ENCODE measurements around the gene FANCI.

The FANCI gene

GRCh38 chr15:89278307-89278706, 34.5 kb downstream of the FANCI start:
- Histone ChIP-seq H3K79me2 (ENCODE audit: low read length) (no peaks in the 10 kb centered on the region), H3K9me3 (ENCODE audit: insufficient read depth, low read length) (no peaks in the 10 kb centered on the region), H4K20me1 (ENCODE audit: insufficient read depth, low read length) (no peaks in the 10 kb centered on the region), H3K9ac (ENCODE audit: low read length) (no peak overlapping the region), H3K4me3 (ENCODE audit: low read length) (no peak overlapping the region), H3K4me1 (ENCODE audit: low read length) (no peaks in the 10 kb centered on the region), H2AFZ (ENCODE audit: low read depth, low read length) (no peak overlapping the region), H3K4me2 (ENCODE audit: low read length) (no peak overlapping the region), H3K27ac (ENCODE audit: low read length) (no peak overlapping the region), H3K36me3 (replicated peaks; ENCODE audit: low read depth, low read length) (peaks cover 64% of the 10 kb centered on the region), H3K27me3 (ENCODE audit: low read depth, low read length) (no peaks in the 10 kb centered on the region)
- no peak for TF ChIP-seq CTCF (IDR thresholded peaks at IDR 0.05; ENCODE audit: low read depth, low read length)
- no peak for TF ChIP-seq EZH2phosphoT487 (IDR thresholded peaks at IDR 0.05; ENCODE audit: low read depth)

GRCh38 chr15:89282631-89283030, 38.9 kb downstream of the FANCI start:
- no peaks in the 10 kb centered on the region for H3K79me2 ChIP-seq (ENCODE audit: low read length)
- H4K20me1 ChIP-seq (ENCODE audit: insufficient read depth, low read length), result no peaks in the 10 kb centered on the region
- no peak overlapping the region for H3K4me3 ChIP-seq (ENCODE audit: low read length)
- H3K9ac ChIP-seq (ENCODE audit: low read length), result no peak overlapping the region
- H3K27ac ChIP-seq (ENCODE audit: low read length), result no peak overlapping the region
- no peaks in the 10 kb centered on the region for H3K4me1 ChIP-seq (ENCODE audit: low read length)
- no peak for TF ChIP-seq EZH2phosphoT487 (IDR thresholded peaks at IDR 0.05; ENCODE audit: low read depth)
- H3K9me3 ChIP-seq (ENCODE audit: insufficient read depth, low read length), result no peaks in the 10 kb centered on the region
- no peak overlapping the region for H2AFZ ChIP-seq (ENCODE audit: low read depth, low read length)
- peaks cover 70% of the 10 kb centered on the region for H3K36me3 ChIP-seq (replicated peaks; ENCODE audit: low read depth, low read length)
- no peak overlapping the region for H3K4me2 ChIP-seq (ENCODE audit: low read length)
- no peaks in the 10 kb centered on the region for H3K27me3 ChIP-seq (ENCODE audit: low read depth, low read length)

GRCh38 chr15:89283201-89283600, 39.4 kb downstream of the FANCI start:
- Histone ChIP-seq H3K4me2 (ENCODE audit: low read length) (no peak overlapping the region), H3K9me3 (ENCODE audit: insufficient read depth, low read length) (no peaks in the 10 kb centered on the region), H3K4me3 (ENCODE audit: low read length) (no peak overlapping the region), H3K4me1 (ENCODE audit: low read length) (no peaks in the 10 kb centered on the region), H3K36me3 (replicated peaks; ENCODE audit: low read depth, low read length) (peaks cover 72% of the 10 kb centered on the region), H3K79me2 (ENCODE audit: low read length) (no peaks in the 10 kb centered on the region), H4K20me1 (ENCODE audit: insufficient read depth, low read length) (no peaks in the 10 kb centered on the region), H2AFZ (ENCODE audit: low read depth, low read length) (no peak overlapping the region), H3K27me3 (ENCODE audit: low read depth, low read length) (no peaks in the 10 kb centered on the region), H3K27ac (ENCODE audit: low read length) (no peak overlapping the region), H3K9ac (ENCODE audit: low read length) (no peak overlapping the region)
- no peak for TF ChIP-seq CTCF (IDR thresholded peaks at IDR 0.05; ENCODE audit: low read depth, low read length)
- no peak for TF ChIP-seq EZH2phosphoT487 (IDR thresholded peaks at IDR 0.05; ENCODE audit: low read depth)

GRCh38 chr15:89291934-89292438, 48.2 kb downstream of the FANCI start:
- TF ChIP-seq EZH2phosphoT487 (IDR thresholded peaks at IDR 0.05; ENCODE audit: low read depth), result no peak
- no peaks in the 10 kb centered on the region for H3K27me3 ChIP-seq (ENCODE audit: low read depth, low read length)
- H3K9me3 ChIP-seq (ENCODE audit: insufficient read depth, low read length), result 0 out of 2 replicates have a peak, but pooled peaks cover 2% of the 10 kb centered on the region
- H3K9ac ChIP-seq (ENCODE audit: low read length), result no peak overlapping the region
- no peak overlapping the region for H2AFZ ChIP-seq (ENCODE audit: low read depth, low read length)
- no peaks in the 10 kb centered on the region for H4K20me1 ChIP-seq (ENCODE audit: insufficient read depth, low read length)
- H3K4me2 ChIP-seq (ENCODE audit: low read length), result no peak overlapping the region
- H3K27ac ChIP-seq (ENCODE audit: low read length), result no peak overlapping the region
- H3K4me1 ChIP-seq (ENCODE audit: low read length), result no peaks in the 10 kb centered on the region
- peaks cover 65% of the 10 kb centered on the region for H3K36me3 ChIP-seq (replicated peaks; ENCODE audit: low read depth, low read length)
- no peaks in the 10 kb centered on the region for H3K79me2 ChIP-seq (ENCODE audit: low read length)
- no peak overlapping the region for H3K4me3 ChIP-seq (ENCODE audit: low read length)

GRCh38 chr15:89293012-89293411, 49.2 kb downstream of the FANCI start:
- Histone ChIP-seq H3K27ac (ENCODE audit: low read length) (no peak overlapping the region), H4K20me1 (ENCODE audit: insufficient read depth, low read length) (no peaks in the 10 kb centered on the region), H3K4me2 (ENCODE audit: low read length) (no peak overlapping the region), H3K27me3 (ENCODE audit: low read depth, low read length) (no peaks in the 10 kb centered on the region), H3K79me2 (ENCODE audit: low read length) (no peaks in the 10 kb centered on the region), H3K4me3 (ENCODE audit: low read length) (no peak overlapping the region), H3K36me3 (replicated peaks; ENCODE audit: low read depth, low read length) (peaks cover 59% of the 10 kb centered on the region), H3K4me1 (ENCODE audit: low read length) (no peaks in the 10 kb centered on the region), H3K9ac (ENCODE audit: low read length) (no peak overlapping the region), H3K9me3 (ENCODE audit: insufficient read depth, low read length) (0 out of 2 replicates have a peak, but pooled peaks cover 2% of the 10 kb centered on the region), H2AFZ (ENCODE audit: low read depth, low read length) (no peak overlapping the region)
- no peak for TF ChIP-seq EZH2phosphoT487 (IDR thresholded peaks at IDR 0.05; ENCODE audit: low read depth)
- no peak for TF ChIP-seq CTCF (IDR thresholded peaks at IDR 0.05; ENCODE audit: low read depth, low read length)

All from OCI-LY3 (cell line).